Endothelial cell of umbilical vein (primary cell): ENCODE measurements around the gene FBXL17. TPM values are rescaled to one million over a fixed set of nuclear protein-coding genes. Genes with fewer than 3 reads are reported as not detected.

Experiments
- BruUV-seq: library from RNA; stranded (reverse); fragments of 400-500 nt; replicated peaks from 2 replicates; lab custom pipeline; 2021; lab: Mats Ljungman, UMichigan
- CTCF ChIA-PET: fragments of 300-600, 350-600 bp; sonication (Branson Sonifier 250); formaldehyde crosslinking; loops from one replicate; lab custom pipeline; 2021; ENCODE audit warnings: antibody characterized with exemption, inconsistent platforms; lab: Charles Lee
- POLR2A ChIA-PET: fragments of 300-600, 350-600 bp; sonication (Branson Sonifier 250); formaldehyde crosslinking; loops from one replicate; lab custom pipeline; 2021; ENCODE audit warnings: antibody characterized with exemption, inconsistent platforms; lab: Charles Lee
- DNase-seq: peaks from one replicate; pipeline ENCODE4 v3.0.0-alpha.2; 2011; ENCODE audit warnings: low read depth, low spot score
- FAIRE-seq: peaks from 2 replicates; lab custom pipeline; 2011; peaks lifted over from hg19 to GRCh38; lab: Jason Lieb, UNC
- H2AFZ ChIP-seq: 2 replicates; pipeline ENCODE4 v1.6.0; 2012; ENCODE audit warnings: low read depth, low read length, control low read depth, inconsistent platforms
- H3K27ac ChIP-seq: 2 replicates; pipeline ENCODE4 v1.5.1; 2011; ENCODE audit warnings: low read depth, mild to moderate bottlenecking, control low read depth, low read length, moderate library complexity; ENCODE audit not compliant: insufficient read depth
- H3K27me3 ChIP-seq, 2 experiments: 2 replicates each; pipeline versions ENCODE4 v1.6.0 to v1.6.1; 2011; ENCODE audit warnings: low read length in 2 of 2, mixed read lengths in 1 of 2; ENCODE audit not compliant: control insufficient read depth in 2 of 2, insufficient read depth in 2 of 2
- H3K36me3 ChIP-seq, 2 experiments: 2 replicates in 1 of 2; 3 replicates in 1 of 2; pipeline ENCODE4 v1.5.1; 2011; ENCODE audit warnings: low read length in 2 of 2, mild to moderate bottlenecking in 1 of 2, moderate library complexity in 1 of 2; ENCODE audit not compliant: control insufficient read depth in 2 of 2, insufficient read depth in 2 of 2; ENCODE audit errors: extremely low read depth in 1 of 2
- H3K4me1 ChIP-seq: 3 replicates; pipeline ENCODE4 v1.5.1; 2011; ENCODE audit warnings: mild to moderate bottlenecking, low read length; ENCODE audit not compliant: control insufficient read depth, insufficient read depth; ENCODE audit errors: extremely low read depth
- H3K4me2 ChIP-seq: 2 replicates; pipeline ENCODE4 v1.6.1; 2011; ENCODE audit warnings: low read length, control low read depth, mixed read lengths; ENCODE audit not compliant: insufficient read depth
- H3K4me3 ChIP-seq, 3 experiments: fragments of 200-600 bp in 1 of 3; sonication (generic), shearing (Covaris generic) in 1 of 3; replicated peaks in 1 of 3; 2 replicates each; pipeline ENCODE4 v1.5.1; 2011 to 2016; ENCODE audit warnings: control low read depth in 3 of 3, low read length in 3 of 3, mild to moderate bottlenecking in 2 of 3, inconsistent platforms in 1 of 3, low read depth in 1 of 3, moderate library complexity in 1 of 3; ENCODE audit not compliant: insufficient read depth in 1 of 3
- H3K79me2 ChIP-seq: 2 replicates; pipeline ENCODE4 v1.6.0; 2012; ENCODE audit warnings: low read length, inconsistent platforms; ENCODE audit not compliant: control insufficient read depth, insufficient read depth
- H3K9ac ChIP-seq: replicated peaks from 2 replicates; pipeline ENCODE3; 2011; ENCODE audit warnings: low read length, control low read depth; ENCODE audit not compliant: insufficient read depth; ENCODE audit errors: extremely low read depth
- H3K9me1 ChIP-seq: replicated peaks from 3 replicates; pipeline ENCODE4 v1.6.0; 2011; ENCODE audit warnings: mild to moderate bottlenecking, low read length; ENCODE audit not compliant: control insufficient read depth, insufficient read depth; ENCODE audit errors: extremely low read depth
- H3K9me3 ChIP-seq: replicated peaks from 2 replicates; pipeline ENCODE4 v1.5.1; 2012; ENCODE audit warnings: low read length, inconsistent platforms; ENCODE audit not compliant: control insufficient read depth, insufficient read depth
- H4K20me1 ChIP-seq: replicated peaks from 2 replicates; pipeline ENCODE3; 2011; ENCODE audit warnings: mild to moderate bottlenecking, low read length; ENCODE audit not compliant: control insufficient read depth, insufficient read depth; ENCODE audit errors: extremely low read depth
- FOS ChIP-seq: IDR thresholded peaks from 2 replicates; pipeline ENCODE4 v1.6.1; 2011; ENCODE audit warnings: mild to moderate bottlenecking, low read length, moderate library complexity, borderline replicate concordance; ENCODE audit not compliant: insufficient read depth
- GATA2 ChIP-seq: IDR thresholded peaks from 2 replicates; pipeline ENCODE4 v1.7.0; 2011; ENCODE audit warnings: low read depth, mild to moderate bottlenecking, moderate library complexity, mixed read lengths, low read length; ENCODE audit not compliant: insufficient read length, insufficient read depth
- JUN ChIP-seq: IDR thresholded peaks from 2 replicates; pipeline ENCODE4 v1.6.1; 2011; ENCODE audit warnings: borderline replicate concordance, low read depth; ENCODE audit not compliant: insufficient read length, insufficient read depth
- MAX ChIP-seq: IDR thresholded peaks from 2 replicates; pipeline ENCODE4 v1.6.1; 2011; ENCODE audit not compliant: insufficient read depth, insufficient read length
- dilution Hi-C: fragments of 300-500 bp; cut with MboI; formaldehyde crosslinking; loops from one replicate; pipeline ENCODE4 v1.15.0; 2019; ENCODE audit warnings: low sequenced_read_pairs; ENCODE audit not compliant: extremely low pct_ligation_motif_present
- intact Hi-C: fragments of 100-400 bp; cut with micrococcal nuclease; formaldehyde crosslinking; loops from one replicate; pipeline ENCODE4 v1.10.0; 2022
- polyA plus RNA-seq, 4 experiments: library from polyadenylated mRNA; depleted of rRNA in 3 of 4; stranded (reverse) in 3 of 4; unstranded in 1 of 4; fragments of >200 nt; gene quantifications; 2 replicates each; pipeline versions ENCODE4 v1.2.1 to v1.2.3, GENCODE V29; 2011 to 2012; ENCODE audit warnings: missing spikeins in 1 of 4
- total RNA-seq: library from RNA; stranded (reverse); gene quantifications from 2 replicates; pipeline ENCODE4 v1.2.3, GENCODE V29; 2021

Gene FBXL17
- total and polyA plus RNA-seq, 2 donors (not counting 3 experiments of a cell fraction or from before 2014, with no cell fraction given): 2.7 to 8.8 TPM

- CTCF ChIA-PET: interaction anchor here (1.5 kb wide), 1 partner anchor 9 kb away, joined by 4 read pairs; no protein-coding TSS in a partner anchor
- dilution Hi-C loops: no loop called here
Observed at GRCh38 chr5:107861565-107861964, 520.3 kb downstream of the FBXL17 start.

DNA sequence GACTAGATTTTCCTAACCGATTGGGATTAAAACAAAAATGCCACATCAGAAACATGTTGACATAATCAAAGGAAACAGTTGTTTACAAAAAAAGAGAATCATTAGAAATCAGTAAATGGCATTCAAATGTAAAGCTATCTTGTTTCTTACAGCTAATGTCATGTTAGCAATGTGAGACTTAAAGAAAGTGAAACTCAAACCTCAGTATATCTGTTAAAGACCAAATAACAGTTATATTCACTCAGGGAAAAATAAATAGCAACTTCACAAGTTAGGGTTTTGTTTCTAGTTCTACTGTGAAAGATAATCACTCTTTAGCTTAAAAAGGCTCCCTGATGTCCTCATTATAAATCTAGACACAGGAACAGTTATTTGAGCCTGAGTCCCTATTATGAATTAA, 521.9 kb downstream of the FBXL17 start:
- intact Hi-C loops: no loop called here
- H3K36me3 ChIP-seq: no peaks in the 10 kb centered on the region
- no peaks in the 10 kb centered on the region for H3K4me1 ChIP-seq
- H3K9me1 ChIP-seq: no peaks in the 10 kb centered on the region
- no peaks in the 10 kb centered on the region for H3K9me3 ChIP-seq
- H3K27ac ChIP-seq: no peak overlapping the region
- no peak overlapping the region for H3K9ac ChIP-seq
- no peak for FAIRE-seq
- H3K27me3 ChIP-seq: no peaks in the 10 kb centered on the region
- CTCF ChIA-PET: interaction anchor here (0.8 kb wide), 1 partner anchor 34 kb away, joined by 3 read pairs; no protein-coding TSS in a partner anchor
- no TSS peak for BruUV-seq
- no peak for TF ChIP-seq GATA2
- no peak for TF ChIP-seq JUN
- no peak for TF ChIP-seq FOS
- TF ChIP-seq MAX: no peak
- H2AFZ ChIP-seq: no peak overlapping the region
- H4K20me1 ChIP-seq: no peaks in the 10 kb centered on the region
- H3K4me2 ChIP-seq: no peak overlapping the region
- H3K79me2 ChIP-seq: no peaks in the 10 kb centered on the region
- H3K4me3 ChIP-seq: no peak overlapping the region
- DNase-seq: no peak
- dilution Hi-C loops: no loop called here
- POLR2A ChIA-PET: no interaction called here

More at GRCh38 chr5:107861565-107861964, 520.3 kb downstream of the FBXL17 start:
- FAIRE-seq (no peak), DNase-seq (no peak)
- Histone ChIP-seq H3K9me3 (no peaks in the 10 kb centered on the region), H3K4me2 (no peak overlapping the region), H3K9ac (no peak overlapping the region), H3K4me1 (no peaks in the 10 kb centered on the region), H3K27ac (no peak overlapping the region), H3K9me1 (no peaks in the 10 kb centered on the region), H2AFZ (no peak overlapping the region), H3K36me3 (no peaks in the 10 kb centered on the region), H3K4me3 (no peak overlapping the region), H3K27me3 (no peaks in the 10 kb centered on the region), H3K79me2 (no peaks in the 10 kb centered on the region), H4K20me1 (no peaks in the 10 kb centered on the region)
- BruUV-seq: no TSS peak
- intact Hi-C loops: no loop called here
- POLR2A ChIA-PET: no interaction called here
- no peak for TF ChIP-seq MAX
